Skeletal muscle satellite cell (primary cell): ENCODE results near the gene PCDHGC3. TPM values are rescaled to one million over a fixed set of nuclear protein-coding genes. Genes with fewer than 3 reads are reported as not detected.
A peak's percentile ranks its signal among the peaks of the same experiment; 100 is the strongest.
"Not testable (repeated sequence)": the region's sequence is repeated elsewhere in the genome, so short reads cannot be mapped to it uniquely, and the experiment has no call there.

Experiments
- H3K27me3 ChIP-seq: 2 replicates; pipeline ENCODE4 v1.7.0; 2013; ENCODE audit warnings: low read length; ENCODE audit not compliant: control insufficient read depth, insufficient read depth
- H3K36me3 ChIP-seq: 2 replicates; pipeline ENCODE4 v1.7.0; 2013; ENCODE audit warnings: mild to moderate bottlenecking, control low read depth, low read length; ENCODE audit not compliant: insufficient read depth
- H3K4me1 ChIP-seq: 2 replicates; pipeline ENCODE4 v1.7.0; 2013; ENCODE audit warnings: low read length; ENCODE audit not compliant: control insufficient read depth, insufficient read depth
- H3K4me2 ChIP-seq: 2 replicates; pipeline ENCODE4 v1.7.0; 2013; ENCODE audit warnings: mild to moderate bottlenecking, low read length
- H3K4me3 ChIP-seq: 2 replicates; pipeline ENCODE4 v1.7.0; 2013; ENCODE audit warnings: low read length
- H3K9ac ChIP-seq: 2 replicates; pipeline ENCODE4 v1.7.0; 2013; ENCODE audit warnings: mild to moderate bottlenecking, low read depth, low read length, moderate library complexity
- H3K9me3 ChIP-seq: replicated peaks from 2 replicates; pipeline ENCODE4 v1.7.0; 2013; ENCODE audit warnings: mild to moderate bottlenecking, control low read depth, low read length
- total RNA-seq: library from RNA; depleted of rRNA; stranded (reverse); fragments of >200 nt; gene quantifications from 2 replicates; pipeline ENCODE4 v1.2.3, GENCODE V29; 2012; rRNA removed

The PCDHGC3 gene
- total RNA-seq: 30.9 and 44.6 TPM in 2 replicates

DNA sequence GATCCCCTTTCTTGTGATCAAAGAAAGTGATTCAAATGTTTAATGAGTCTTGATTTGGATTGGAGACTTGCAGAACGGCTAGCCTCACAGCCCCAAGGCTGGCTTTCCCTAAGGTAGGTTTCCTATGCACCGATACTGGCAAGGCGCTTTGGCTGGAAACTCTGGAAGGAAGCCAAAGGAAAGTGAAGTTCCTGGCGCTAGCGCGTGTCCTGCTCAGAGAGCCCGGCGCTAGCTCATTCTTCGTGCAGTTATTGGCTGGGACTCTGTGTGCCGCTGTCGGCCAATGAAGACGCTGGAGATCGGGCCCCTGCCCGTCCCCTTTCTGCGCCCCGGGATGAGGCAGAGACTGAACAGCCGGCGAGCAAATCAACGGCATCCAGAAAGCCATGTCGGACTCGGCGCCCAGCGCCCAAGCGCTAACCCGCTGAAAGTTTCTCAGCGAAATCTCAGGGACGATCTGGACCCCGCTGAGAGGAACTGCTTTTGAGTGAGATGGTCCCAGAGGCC, at the start of gene PCDHGC3:
TSS of gene PCDHGC3 (plus strand) at position 342 of the 507 bp plus-strand sequence. CDS start at position 493, 151 bp downstream.
- Histone ChIP-seq H3K27me3 (no peaks in the 10 kb centered on the region), H3K4me1 (peaks cover 36% of the 10 kb centered on the region)

GRCh38 chr5:141427783-141428426, 47.9 kb upstream of the PCDHGC3 start:
- peaks cover 3% of the 10 kb centered on the region for H3K36me3 ChIP-seq
- H3K27me3 ChIP-seq: no peaks in the 10 kb centered on the region

More for the DNA sequence above, at the start of gene PCDHGC3:
- peak within 1 kb of the TSS; percentile 93 for H3K4me2 ChIP-seq
- H3K36me3 ChIP-seq: peaks cover 7% of the 10 kb centered on the region
- H3K9ac ChIP-seq: peak within 1 kb of the TSS; percentile 83
- H3K9me3 ChIP-seq: no peaks in the 10 kb centered on the region
- H3K4me3 ChIP-seq: peak within 1 kb of the TSS; percentile 79

GRCh38 chr5:141430332-141431113, 45.2 kb upstream of the PCDHGC3 start, which contains the start of gene PCDHGA12:
Gene PCDHGA12, plus strand, starts transcription at chr5:141430507. Its CDS starts 253 bp downstream, at chr5:141430760.
- Histone ChIP-seq H3K27me3 (no peaks in the 10 kb centered on the region), H3K4me1 (no peaks in the 10 kb centered on the region), H3K36me3 (peaks cover 3% of the 10 kb centered on the region), H3K9me3 (peaks cover 34% of the 10 kb centered on the region), H3K9ac (no peak within 1 kb of the TSS), H3K4me3 (peak within 1 kb of the TSS; percentile 52), H3K4me2 (peak within 1 kb of the TSS; percentile 74)

More at GRCh38 chr5:141427783-141428426, 47.9 kb upstream of the PCDHGC3 start:
- H3K9ac ChIP-seq: no peak overlapping the region
- peaks cover 40% of the 10 kb centered on the region for H3K9me3 ChIP-seq
- H3K4me3 ChIP-seq: no peak overlapping the region
- H3K4me1 ChIP-seq: no peaks in the 10 kb centered on the region
- no peak overlapping the region for H3K4me2 ChIP-seq

- H3K4me2 ChIP-seq: peak overlapping the region; percentile 74
- no peaks in the 10 kb centered on the region for H3K27me3 ChIP-seq
- H3K4me1 ChIP-seq: no peaks in the 10 kb centered on the region
- H3K9me3 ChIP-seq: peaks cover 34% of the 10 kb centered on the region
- peaks cover 3% of the 10 kb centered on the region for H3K36me3 ChIP-seq
- peak overlapping the region; percentile 52 for H3K4me3 ChIP-seq
- H3K9ac ChIP-seq: no peak overlapping the region
These were observed 44.5 kb upstream of the PCDHGC3 start for GRCh38 chr5:141431286-141431685.

- H3K4me3 ChIP-seq, H3K4me1 ChIP-seq, H3K36me3 ChIP-seq, H3K4me2 ChIP-seq, H3K9ac ChIP-seq, H3K27me3 ChIP-seq: not testable (repeated sequence)
- peaks cover 26% of the 10 kb centered on the region for H3K9me3 ChIP-seq
These were observed 43.5 kb upstream of the PCDHGC3 start for GRCh38 chr5:141432308-141432707.

DNA sequence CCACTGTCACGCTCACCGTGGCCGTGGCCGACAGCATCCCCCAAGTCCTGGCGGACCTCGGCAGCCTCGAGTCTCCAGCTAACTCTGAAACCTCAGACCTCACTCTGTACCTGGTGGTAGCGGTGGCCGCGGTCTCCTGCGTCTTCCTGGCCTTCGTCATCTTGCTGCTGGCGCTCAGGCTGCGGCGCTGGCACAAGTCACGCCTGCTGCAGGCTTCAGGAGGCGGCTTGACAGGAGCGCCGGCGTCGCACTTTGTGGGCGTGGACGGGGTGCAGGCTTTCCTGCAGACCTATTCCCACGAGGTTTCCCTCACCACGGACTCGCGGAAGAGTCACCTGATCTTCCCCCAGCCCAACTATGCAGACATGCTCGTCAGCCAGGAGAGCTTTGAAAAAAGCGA, 43.0 kb upstream of the PCDHGC3 start:
- H3K27me3 ChIP-seq, H3K4me3 ChIP-seq, H3K9ac ChIP-seq, H3K4me2 ChIP-seq, H3K4me1 ChIP-seq, H3K36me3 ChIP-seq: not testable (repeated sequence)
- H3K9me3 ChIP-seq: peaks cover 22% of the 10 kb centered on the region

GRCh38 chr5:141434006-141434405, 41.8 kb upstream of the PCDHGC3 start:
- Histone ChIP-seq H3K9ac (no peak overlapping the region), H3K9me3 (peaks cover 15% of the 10 kb centered on the region), H3K4me1 (no peaks in the 10 kb centered on the region), H3K27me3 (no peaks in the 10 kb centered on the region), H3K36me3 (peaks cover 3% of the 10 kb centered on the region), H3K4me2 (no peak overlapping the region), H3K4me3 (no peak overlapping the region)

DNA sequence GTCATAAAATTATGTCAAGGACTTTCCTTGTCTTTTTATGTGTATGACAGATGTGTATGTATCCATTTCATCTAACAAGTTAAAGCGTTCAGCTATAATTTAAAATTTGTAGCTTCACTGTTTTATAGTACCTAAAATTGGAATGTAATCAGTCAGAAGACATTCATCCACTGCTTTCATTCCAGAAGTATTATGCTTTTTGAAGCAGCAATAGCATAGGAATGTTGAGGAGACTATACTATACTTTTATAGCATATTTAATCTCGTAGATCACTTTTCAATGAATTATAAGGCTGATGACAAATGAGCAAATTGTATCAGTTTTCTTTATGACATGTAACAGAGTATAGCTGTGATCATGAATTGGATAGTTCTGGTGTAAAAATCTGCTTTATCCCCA, 38.5 kb upstream of the PCDHGC3 start:
- Histone ChIP-seq H3K4me1 (no peaks in the 10 kb centered on the region), H3K27me3 (no peaks in the 10 kb centered on the region), H3K4me2 (no peak overlapping the region), H3K9me3 (peaks cover 5% of the 10 kb centered on the region), H3K4me3 (no peak overlapping the region), H3K9ac (no peak overlapping the region), H3K36me3 (no peaks in the 10 kb centered on the region)

DNA sequence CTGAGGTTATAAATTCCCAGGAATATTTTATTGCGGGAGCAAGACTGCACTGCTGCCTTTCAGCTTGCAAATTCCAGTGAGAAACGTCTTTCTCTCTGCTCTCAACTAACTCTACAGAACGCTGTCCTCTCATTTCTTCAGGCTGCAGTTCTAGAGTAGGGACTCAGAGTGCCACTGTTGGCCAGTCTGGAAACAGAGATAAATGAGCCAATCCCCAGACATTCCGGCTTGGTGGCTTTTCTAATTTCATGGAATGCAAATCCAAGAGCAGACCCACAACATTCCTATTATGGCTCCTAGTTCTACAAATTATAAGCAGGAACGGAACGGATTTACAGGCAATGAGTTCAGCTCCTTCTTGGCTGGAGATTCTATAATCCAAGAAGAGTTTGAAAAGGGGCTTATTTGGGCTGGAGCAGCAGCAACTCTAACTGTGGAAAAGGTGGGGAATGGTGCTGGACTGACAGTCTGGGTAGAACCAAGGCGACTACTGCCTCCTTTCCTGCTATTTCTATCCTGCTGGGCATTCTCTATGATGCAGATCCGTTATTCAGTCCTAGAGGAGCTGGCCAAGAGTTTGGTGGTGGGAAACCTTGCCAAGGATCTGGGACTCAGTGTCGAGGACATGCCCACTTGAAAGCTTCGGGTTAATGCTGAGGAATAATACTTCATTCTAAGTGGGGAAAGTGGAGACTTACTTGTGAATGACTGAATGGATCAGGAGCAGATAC, 36.2 kb upstream of the PCDHGC3 start:
- H3K36me3 ChIP-seq: no peaks in the 10 kb centered on the region
- H3K9me3 ChIP-seq: peaks cover 5% of the 10 kb centered on the region
- H3K4me2 ChIP-seq: no peak overlapping the region
- H3K4me1 ChIP-seq: no peaks in the 10 kb centered on the region
- no peak overlapping the region for H3K4me3 ChIP-seq
- H3K27me3 ChIP-seq: no peaks in the 10 kb centered on the region
- no peak overlapping the region for H3K9ac ChIP-seq

- Histone ChIP-seq H3K9ac (no peak overlapping the region), H3K4me2 (no peak overlapping the region), H3K36me3 (no peaks in the 10 kb centered on the region), H3K9me3 (peaks cover 5% of the 10 kb centered on the region), H3K4me1 (no peaks in the 10 kb centered on the region), H3K4me3 (no peak overlapping the region), H3K27me3 (no peaks in the 10 kb centered on the region)
These were observed 35.4 kb upstream of the PCDHGC3 start for GRCh38 chr5:141440341-141440740.

GRCh38 chr5:141441571-141442170, 34.1 kb upstream of the PCDHGC3 start:
- H3K4me1 ChIP-seq: no peaks in the 10 kb centered on the region
- H3K9ac ChIP-seq: no peak overlapping the region
- H3K36me3 ChIP-seq: no peaks in the 10 kb centered on the region
- no peak overlapping the region for H3K4me3 ChIP-seq
- no peaks in the 10 kb centered on the region for H3K27me3 ChIP-seq
- H3K4me2 ChIP-seq: no peak overlapping the region
- peaks cover 5% of the 10 kb centered on the region for H3K9me3 ChIP-seq
